H9 (cell line): ENCODE measurements around the gene MMP23B. TPM values are rescaled to one million over a fixed set of nuclear protein-coding genes. Genes with fewer than 3 reads are reported as not detected.

Experiments
- DNase-seq: peaks from one replicate; pipeline ENCODE4 v3.0.0-alpha.2; 2017
- H2AFZ ChIP-seq: one replicate; pipeline ENCODE4 v1.6.1; 2013; ENCODE audit warnings: mild to moderate bottlenecking, low read length, control low read depth, moderate library complexity
- H2AK5ac ChIP-seq: 2 replicates; pipeline ENCODE4 v1.6.1; 2013; ENCODE audit warnings: low read length, control low read depth, mixed read lengths; ENCODE audit not compliant: insufficient read length
- H2BK120ac ChIP-seq: one replicate; pipeline ENCODE4 v1.6.1; 2013; ENCODE audit warnings: low read depth, mild to moderate bottlenecking, low read length, control low read depth, inconsistent platforms; ENCODE audit not compliant: poor library complexity, severe bottlenecking
- H2BK12ac ChIP-seq: 2 replicates; pipeline ENCODE4 v1.6.1; 2013; ENCODE audit warnings: low read length, control low read depth, mixed read lengths, low read depth; ENCODE audit not compliant: insufficient read length
- H2BK15ac ChIP-seq: 2 replicates; pipeline ENCODE4 v1.6.1; 2013; ENCODE audit warnings: low read depth, low read length, control low read depth
- H2BK20ac ChIP-seq: one replicate; pipeline ENCODE4 v1.6.1; 2013; ENCODE audit warnings: low read depth, mild to moderate bottlenecking, low read length, control low read depth, inconsistent platforms; ENCODE audit not compliant: poor library complexity, severe bottlenecking
- H2BK5ac ChIP-seq: 2 replicates; pipeline ENCODE4 v1.6.1; 2013; ENCODE audit warnings: low read length, control low read depth, mixed read lengths; ENCODE audit not compliant: insufficient read length
- H3K14ac ChIP-seq: 2 replicates; pipeline ENCODE4 v1.6.1; 2013; ENCODE audit warnings: low read length, control low read depth; ENCODE audit not compliant: insufficient read depth
- H3K18ac ChIP-seq: 2 replicates; pipeline ENCODE4 v1.6.1; 2013; ENCODE audit warnings: low read depth, mild to moderate bottlenecking, mixed read lengths, low read length, control low read depth; ENCODE audit not compliant: insufficient read length
- H3K23ac ChIP-seq: 2 replicates; pipeline ENCODE4 v1.6.1; 2013; ENCODE audit warnings: low read length, control low read depth, mixed read lengths, low read depth; ENCODE audit not compliant: insufficient read length
- H3K23me2 ChIP-seq: 2 replicates; pipeline ENCODE4 v1.6.1; 2013; ENCODE audit warnings: low read depth, mild to moderate bottlenecking, mixed read lengths, low read length, control low read depth; ENCODE audit not compliant: insufficient read length, poor library complexity, severe bottlenecking
- H3K27ac ChIP-seq: 2 replicates; pipeline ENCODE4 v1.5.1; 2013; ENCODE audit warnings: low read length, control low read depth, mixed read lengths, low read depth; ENCODE audit not compliant: insufficient read length
- H3K27me3 ChIP-seq: 2 replicates; pipeline ENCODE4 v1.6.1; 2013; ENCODE audit warnings: low read length, control low read depth, inconsistent platforms; ENCODE audit not compliant: insufficient read depth
- H3K4ac ChIP-seq: 2 replicates; pipeline ENCODE4 v1.6.1; 2013; ENCODE audit warnings: low read depth, mild to moderate bottlenecking, control low read depth, inconsistent platforms, low read length, moderate library complexity
- H3K4me1 ChIP-seq: 2 replicates; pipeline ENCODE4 v1.6.1; 2013; ENCODE audit warnings: low read length, control low read depth, inconsistent platforms; ENCODE audit not compliant: insufficient read depth
- H3K4me2 ChIP-seq: 2 replicates; pipeline ENCODE4 v1.6.1; 2013; ENCODE audit warnings: low read length, control low read depth, mixed read lengths; ENCODE audit not compliant: insufficient read length, insufficient read depth
- H3K56ac ChIP-seq: 2 replicates; pipeline ENCODE4 v1.6.1; 2013; ENCODE audit warnings: low read depth, mild to moderate bottlenecking, mixed read lengths, low read length, control low read depth; ENCODE audit not compliant: insufficient read length
- H3K79me1 ChIP-seq: 2 replicates; pipeline ENCODE4 v1.6.1; 2013; ENCODE audit warnings: low read depth, mild to moderate bottlenecking, moderate library complexity, low read length, control low read depth, inconsistent platforms; ENCODE audit not compliant: insufficient read depth, poor library complexity, severe bottlenecking
- H3K79me2 ChIP-seq: 2 replicates; pipeline ENCODE4 v1.6.1; 2013; ENCODE audit warnings: low read length, control low read depth, inconsistent platforms; ENCODE audit not compliant: insufficient read depth
- H3K9ac ChIP-seq: 2 replicates; pipeline ENCODE4 v1.6.1; 2013; ENCODE audit warnings: low read length, control low read depth, mixed read lengths; ENCODE audit not compliant: insufficient read length; ENCODE audit errors: extremely low read depth
- H3K9me3 ChIP-seq: one replicate; pipeline ENCODE4 v1.6.1; 2013; ENCODE audit warnings: low read depth, low read length, inconsistent platforms; ENCODE audit not compliant: control insufficient read depth
- H3T11ph ChIP-seq: one replicate; pipeline ENCODE4 v1.6.1; 2013; ENCODE audit warnings: mild to moderate bottlenecking, low read length, control low read depth, inconsistent platforms
- H4K20me1 ChIP-seq: one replicate; pipeline ENCODE4 v1.6.1; 2013; ENCODE audit not compliant: control insufficient read depth, insufficient read length, insufficient read depth
- H4K5ac ChIP-seq: 2 replicates; pipeline ENCODE4 v1.6.1; 2013; ENCODE audit warnings: low read depth, mild to moderate bottlenecking, mixed read lengths, low read length, control low read depth; ENCODE audit not compliant: insufficient read length
- H4K8ac ChIP-seq: replicated peaks from 2 replicates; pipeline ENCODE4 v1.6.1; 2013; ENCODE audit warnings: low read length, control low read depth, mixed read lengths, low read depth; ENCODE audit not compliant: insufficient read length
- H4K91ac ChIP-seq: 2 replicates; pipeline ENCODE4 v1.6.1; 2013; ENCODE audit warnings: low read depth, mild to moderate bottlenecking, moderate library complexity, mixed read lengths, low read length, control low read depth; ENCODE audit not compliant: insufficient read length
- H3K27ac Mint-ChIP-seq, 3 experiments: 2 replicates in 2 of 3; 3 replicates in 1 of 3; pipeline ENCODE4 v1.8.0; 2020 to 2021; ENCODE audit warnings: mixed read lengths in 3 of 3, mild to moderate bottlenecking in 1 of 3, moderate library complexity in 1 of 3
- H3K27me3 Mint-ChIP-seq: 2 replicates; pipeline ENCODE4 v1.8.0; 2021; ENCODE audit warnings: low read depth, mild to moderate bottlenecking, moderate library complexity, mixed read lengths
- H3K36me3 Mint-ChIP-seq, 3 experiments: 2 replicates in 2 of 3; 3 replicates in 1 of 3; pipeline ENCODE4 v1.8.0; 2020 to 2021; ENCODE audit warnings: low read depth in 3 of 3, mixed read lengths in 3 of 3; ENCODE audit not compliant: insufficient read depth in 1 of 3
- H3K4me1 Mint-ChIP-seq, 2 experiments: 2 replicates each; pipeline ENCODE4 v1.8.0; 2020; ENCODE audit warnings: mixed read lengths in 2 of 2
- H3K4me3 Mint-ChIP-seq, 2 experiments: 2 replicates in 1 of 2; 3 replicates in 1 of 2; pipeline ENCODE4 v1.8.0; 2020 to 2021; ENCODE audit warnings: mild to moderate bottlenecking in 2 of 2, mixed read lengths in 2 of 2, moderate library complexity in 1 of 2
- H3K9me3 Mint-ChIP-seq, 2 experiments: 2 replicates in 1 of 2; 3 replicates in 1 of 2; pipeline ENCODE4 v1.8.0; 2020; ENCODE audit warnings: mild to moderate bottlenecking in 2 of 2, mixed read lengths in 2 of 2, moderate library complexity in 1 of 2
- CTCF ChIP-seq: fragments of 200-600 bp; sonication (generic); conservative IDR thresholded peaks from 3 replicates; pipeline ENCODE4 v1.8.0; 2021; ENCODE audit warnings: antibody characterized with exemption, mild to moderate bottlenecking
- WGBS: extraction: QIAGEN DNeasy Blood & Tissue Kit; methylation state at CpG from one replicate; pipeline ENCODE4 v1.1.7; 2013; ENCODE audit warnings: missing lambda C conversion rate, low lambda C conversion rate, mixed read lengths; ENCODE audit not compliant: insufficient read length; ENCODE audit errors: extremely low coverage; 5-methylcytosine and 5-hydroxymethylcytosine counted together
- total RNA-seq: library from RNA; stranded (reverse); gene quantifications from 2 replicates; pipeline ENCODE4 v1.2.1, GENCODE V29; 2021

The MMP23B gene
- total RNA-seq, 1 experiment from 2014 or later, result 12.5 TPM

GRCh38 chr1:1666526-1666925, 34.6 kb downstream of the MMP23B start:
- Histone ChIP-seq H2BK120ac (no peak overlapping the region), H2BK12ac (no peak overlapping the region), H3K4me2 (no peak overlapping the region), H2AFZ (no peak overlapping the region), H3K9me3 (no peaks in the 10 kb centered on the region), H3K27ac (no peak overlapping the region), H3K23ac (no peak overlapping the region), H4K20me1 (no peaks in the 10 kb centered on the region), H3K79me1 (no peaks in the 10 kb centered on the region), H3K14ac (no peak overlapping the region), H2BK20ac (no peak overlapping the region), H3K23me2 (no peaks in the 10 kb centered on the region), H3K9ac (no peak overlapping the region), H4K91ac (no peak overlapping the region), H3K56ac (no peak overlapping the region), H3K4ac (no peak overlapping the region), H3K27me3 (no peaks in the 10 kb centered on the region), H2BK15ac (no peak overlapping the region), H3T11ph (no peak overlapping the region), H4K5ac (no peak overlapping the region), H3K18ac (no peak overlapping the region), H2BK5ac (no peak overlapping the region), H2AK5ac (no peak overlapping the region), H4K8ac (no peak overlapping the region), H3K4me1 (no peaks in the 10 kb centered on the region), H3K79me2 (no peaks in the 10 kb centered on the region)
- DNase-seq, result no peak
- Mint-ChIP-seq H3K4me3 (no peak overlapping the region), H3K4me1 (no peaks in the 10 kb centered on the region), H3K27me3 (no peaks in the 10 kb centered on the region), H3K9me3 (no peaks in the 10 kb centered on the region), H3K36me3 (peaks cover 10 to 41% (median 36%) of the 10 kb centered on the region in 3 experiments; a peak in 6 of 7 replicates), H3K27ac (no peak overlapping the region)
- no peak for TF ChIP-seq CTCF
- no CpG with 5 or more reads among the region's 15 CpGs for WGBS
